Naive thymus-derived CD4-positive, alpha-beta T cell (primary cell): ENCODE measurements around the gene TEDC1. TPM values are rescaled to one million over a fixed set of nuclear protein-coding genes. Genes with fewer than 3 reads are reported as not detected.

Source experiments
- ATAC-seq: fragments of 150-1000 bp; cut with Tn5 transposase; 2 replicates; pipeline ENCODE4 v1.10.0; 2021; ENCODE audit warnings: mild to moderate bottlenecking, moderate library complexity
- CTCF ChIA-PET: fragments of 350-600 bp; sonication (Branson Sonifier 250); formaldehyde crosslinking; loops from one replicate; lab custom pipeline; 2021; ENCODE audit warnings: antibody characterized with exemption; lab: Charles Lee
- POLR2A ChIA-PET: fragments of 350-600 bp; sonication (Branson Sonifier 250); formaldehyde crosslinking; loops from one replicate; lab custom pipeline; 2021; ENCODE audit warnings: antibody characterized with exemption, inconsistent platforms; lab: Charles Lee
- DNase-seq, 9 donors: peaks; one replicate each; pipeline versions ENCODE4 v3.0.0 to v3.0.0-alpha.2; 2020 to 2022; ENCODE audit warnings: mixed read lengths in 1 of 9
- H3K27ac ChIP-seq: one replicate; pipeline ENCODE4 v1.7.0; 2013; ENCODE audit warnings: mild to moderate bottlenecking, low read depth, low read length, moderate library complexity
- H3K27me3 ChIP-seq, 2 donors: one replicate each; pipeline ENCODE4 v1.7.0; 2013; ENCODE audit warnings: low read length in 2 of 2, mild to moderate bottlenecking in 2 of 2, moderate library complexity in 2 of 2; ENCODE audit not compliant: control insufficient read depth in 2 of 2, insufficient read depth in 2 of 2
- H3K36me3 ChIP-seq, 3 experiments: 1 replicate in 2 of 3; 2 replicates in 1 of 3; pipeline ENCODE4 v1.7.0; 2013; ENCODE audit warnings: low read length in 3 of 3, mild to moderate bottlenecking in 3 of 3, moderate library complexity in 1 of 3; ENCODE audit not compliant: insufficient read depth in 3 of 3, control insufficient read depth in 2 of 3
- H3K4me1 ChIP-seq, 2 donors: one replicate each; pipeline ENCODE4 v1.7.0; 2013; ENCODE audit warnings: low read length in 2 of 2, mild to moderate bottlenecking in 2 of 2, moderate library complexity in 1 of 2; ENCODE audit not compliant: control insufficient read depth in 2 of 2, insufficient read depth in 2 of 2
- H3K4me3 ChIP-seq: 2 replicates; pipeline ENCODE4 v1.7.0; 2013; ENCODE audit warnings: mild to moderate bottlenecking, low read length
- H3K9me3 ChIP-seq, 3 experiments: 1 replicate in 2 of 3; 2 replicates in 1 of 3; pipeline ENCODE4 v1.7.0; 2013; ENCODE audit warnings: low read length in 3 of 3; ENCODE audit not compliant: control insufficient read depth in 2 of 3
- H3K27ac Mint-ChIP-seq, 9 donors: one replicate each; pipeline ENCODE4 v1.8.0; 2020 to 2022; ENCODE audit warnings: mixed read lengths in 9 of 9, mild to moderate bottlenecking in 8 of 9, moderate library complexity in 5 of 9, inconsistent platforms in 2 of 9
- H3K27me3 Mint-ChIP-seq, 5 donors: one replicate each; pipeline ENCODE4 v1.8.0; 2021 to 2022; ENCODE audit warnings: mixed read lengths in 5 of 5, mild to moderate bottlenecking in 1 of 5
- H3K36me3 Mint-ChIP-seq, 5 donors: one replicate each; pipeline ENCODE4 v1.8.0; 2020 to 2022; ENCODE audit warnings: mixed read lengths in 5 of 5, mild to moderate bottlenecking in 3 of 5, inconsistent platforms in 1 of 5
- H3K4me1 Mint-ChIP-seq, 7 donors: one replicate each; pipeline ENCODE4 v1.8.0; 2020 to 2022; ENCODE audit warnings: mixed read lengths in 7 of 7, mild to moderate bottlenecking in 3 of 7, inconsistent platforms in 1 of 7
- H3K4me3 Mint-ChIP-seq, 10 donors: one replicate each; pipeline ENCODE4 v1.8.0; 2020 to 2022; ENCODE audit warnings: mild to moderate bottlenecking in 10 of 10, mixed read lengths in 10 of 10, moderate library complexity in 6 of 10, inconsistent platforms in 2 of 10
- H3K9me3 Mint-ChIP-seq, 11 donors: one replicate each; pipeline ENCODE4 v1.8.0; 2020 to 2022; ENCODE audit warnings: mixed read lengths in 11 of 11, mild to moderate bottlenecking in 4 of 11, inconsistent platforms in 1 of 11, moderate library complexity in 1 of 11
- intact Hi-C, 2 donors: fragments of 100-400 bp; cut with micrococcal nuclease; formaldehyde crosslinking; loops; one replicate each; pipeline ENCODE4 v1.15.1; 2023
- polyA plus RNA-seq, 2 donors: library from polyadenylated mRNA; unstranded; fragments of 300-500 nt; fragmentation: Illumina TruSeq; gene quantifications; one replicate each; pipeline ENCODE4 v1.2.3, GENCODE V29; 2021
- total RNA-seq, 6 experiments: library from RNA in 5 of 6; stranded (reverse) in 5 of 6; gene quantifications; 1 replicate in 5 of 6; 2 replicates in 1 of 6; pipeline ENCODE4 v1.2.3 and lab custom pipeline; 2021 to 2026

TEDC1 gene
- total and polyA plus RNA-seq, 7 experiments from 2014 or later = 10.4 to 294 (median 30.6) TPM

DNA sequence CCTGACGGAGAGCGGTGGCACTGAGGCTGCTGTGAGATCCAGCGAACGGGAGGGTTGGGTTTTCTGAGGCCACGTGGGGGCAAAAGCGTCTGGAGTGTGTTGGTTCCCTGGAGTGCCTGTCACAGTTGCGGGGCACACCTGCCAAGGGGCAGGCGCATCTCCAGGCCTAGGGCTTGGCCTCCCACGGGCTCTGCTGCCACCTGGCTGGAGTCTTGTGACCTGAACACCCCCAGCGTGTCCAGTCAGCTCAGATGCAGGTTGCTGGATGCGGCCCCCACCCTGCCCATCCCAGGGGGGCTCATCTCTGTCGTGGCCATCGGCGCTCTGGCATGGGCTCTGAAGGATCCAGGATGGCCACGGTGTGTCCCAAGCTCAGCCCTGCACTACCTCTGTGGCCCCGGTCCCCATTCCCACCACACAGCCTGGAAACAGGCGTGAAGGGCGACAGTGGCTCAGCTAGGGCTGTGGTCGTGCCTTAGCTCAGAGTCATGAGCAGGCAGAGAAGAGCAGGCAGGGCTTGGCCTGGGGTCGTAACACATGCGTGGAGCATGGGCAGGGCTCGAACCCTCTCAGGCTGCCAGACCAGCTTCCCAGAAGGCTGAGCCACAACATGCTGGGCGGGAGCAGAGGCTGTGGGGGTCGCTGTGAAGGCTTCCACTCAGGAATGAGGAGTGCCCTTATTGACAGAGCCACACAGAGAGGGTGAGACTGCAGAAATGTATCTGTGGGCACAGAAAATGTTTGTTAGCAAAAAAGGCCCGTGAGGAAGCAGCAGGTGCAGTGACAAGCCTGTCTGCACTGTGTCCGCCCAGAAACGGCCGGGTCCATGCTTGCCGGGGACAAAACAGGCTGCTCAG, 40.0 kb upstream of the TEDC1 start:
- H3K27ac Mint-ChIP-seq = peak overlapping the region in 1 of 9 donors; percentile 43
- intact Hi-C loops = no loop called here
- CTCF ChIA-PET = interaction anchor here (1.7 kb wide), 1 partner anchor 39 kb away, joined by 11 read pairs; no protein-coding TSS in a partner anchor

DNA sequence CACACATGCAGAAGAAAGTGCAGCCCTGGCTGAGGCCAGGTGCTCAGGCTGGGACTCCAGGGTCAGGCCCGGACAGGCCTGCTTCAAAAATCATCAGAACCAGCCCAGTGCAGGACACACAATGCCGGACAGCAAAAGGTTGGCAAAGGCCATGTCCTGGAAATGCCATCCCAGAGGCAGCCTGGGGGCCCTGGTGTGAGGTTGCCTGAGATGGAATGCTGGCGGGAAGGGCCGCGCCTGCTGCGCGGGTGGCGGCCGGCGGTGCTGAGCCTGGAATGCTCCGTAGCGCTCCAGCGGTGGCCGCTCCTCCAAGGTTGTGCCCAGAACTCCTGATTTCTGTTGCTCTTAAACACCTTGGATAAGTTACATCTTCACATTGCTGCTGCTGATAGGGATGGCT, 38.1 kb upstream of the TEDC1 start:
- H3K27ac Mint-ChIP-seq = no peak overlapping the region
- H3K36me3 Mint-ChIP-seq = peaks cover 0 to 15% (median 3%) of the 10 kb centered on the region in 5 donors
- Histone ChIP-seq H3K27ac (no peak overlapping the region), H3K27me3 (no peaks in the 10 kb centered on the region), H3K4me1 (no peaks in the 10 kb centered on the region), H3K9me3 (no peaks in the 10 kb centered on the region), H3K36me3 (peaks cover 0 to 76% (median 0%) of the 10 kb centered on the region in 3 experiments), H3K4me3 (no peak overlapping the region)
- H3K9me3 Mint-ChIP-seq = no peaks in the 10 kb centered on the region
- peaks cover 0 to 3% (median 0%) of the 10 kb centered on the region in 7 donors for H3K4me1 Mint-ChIP-seq
- ChIA-PET POLR2A (no interaction called here), CTCF (interaction anchor here (0.9 to 1.6 kb wide), 2 partner anchors 19 to 37 kb away, joined by 3 to 4 read pairs; no protein-coding TSS in a partner anchor)
- no peak for ATAC-seq
- H3K4me3 Mint-ChIP-seq = no peak overlapping the region
- intact Hi-C loops = no loop called here
- no peaks in the 10 kb centered on the region for H3K27me3 Mint-ChIP-seq
- DNase-seq = no peak

More for the DNA sequence above, 40.0 kb upstream of the TEDC1 start:
- H3K27me3 ChIP-seq = no peaks in the 10 kb centered on the region
- H3K36me3 ChIP-seq = peaks cover 0 to 66% (median 0%) of the 10 kb centered on the region in 3 experiments
- no peak for ATAC-seq
- Mint-ChIP-seq H3K9me3 (no peaks in the 10 kb centered on the region), H3K4me1 (peaks cover 0 to 3% (median 0%) of the 10 kb centered on the region in 7 donors), H3K4me3 (no peak overlapping the region), H3K36me3 (peaks cover 0 to 15% (median 3%) of the 10 kb centered on the region in 5 donors), H3K27me3 (no peaks in the 10 kb centered on the region)
- no peak overlapping the region for H3K27ac ChIP-seq
- no peak for DNase-seq
- no peaks in the 10 kb centered on the region for H3K4me1 ChIP-seq
- no peaks in the 10 kb centered on the region for H3K9me3 ChIP-seq
- no peak overlapping the region for H3K4me3 ChIP-seq
- POLR2A ChIA-PET = no interaction called here

DNA sequence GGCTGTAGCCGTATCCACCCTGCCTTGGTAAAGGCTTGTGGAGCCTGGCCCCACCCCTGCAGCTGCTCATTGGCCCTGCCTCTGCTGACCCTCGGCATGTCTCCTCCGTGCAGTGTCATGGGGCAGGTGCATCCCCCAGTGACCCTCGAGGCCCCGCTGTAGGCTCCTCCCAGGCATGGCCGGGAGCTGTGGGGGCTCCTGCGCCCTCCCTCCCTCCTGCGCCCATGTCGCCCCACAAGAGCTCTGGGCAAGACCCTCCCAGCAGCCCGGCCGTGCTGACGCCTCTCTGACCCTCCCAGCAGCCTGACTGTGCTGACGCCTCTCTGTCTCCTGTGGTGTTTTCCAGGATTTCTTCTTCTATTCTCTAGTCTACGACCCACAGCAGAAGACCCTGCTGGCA, 37.2 kb upstream of the TEDC1 start:
- Mint-ChIP-seq H3K4me3 (no peak overlapping the region), H3K9me3 (no peaks in the 10 kb centered on the region), H3K27me3 (no peaks in the 10 kb centered on the region), H3K27ac (no peak overlapping the region), H3K4me1 (peaks cover 0 to 3% (median 0%) of the 10 kb centered on the region in 7 donors), H3K36me3 (peaks cover 0 to 15% (median 3%) of the 10 kb centered on the region in 5 donors)
- no peak for DNase-seq
- Histone ChIP-seq H3K9me3 (no peaks in the 10 kb centered on the region), H3K4me1 (no peaks in the 10 kb centered on the region), H3K27ac (no peak overlapping the region), H3K4me3 (no peak overlapping the region), H3K36me3 (peaks cover 0 to 80% (median 0%) of the 10 kb centered on the region in 3 experiments), H3K27me3 (no peaks in the 10 kb centered on the region)
- ChIA-PET CTCF (interaction anchor here (1.6 kb wide), 1 partner anchor 20 kb away, joined by 4 read pairs; no protein-coding TSS in a partner anchor), POLR2A (no interaction called here)
- intact Hi-C loops = no loop called here
- ATAC-seq = no peak

DNA sequence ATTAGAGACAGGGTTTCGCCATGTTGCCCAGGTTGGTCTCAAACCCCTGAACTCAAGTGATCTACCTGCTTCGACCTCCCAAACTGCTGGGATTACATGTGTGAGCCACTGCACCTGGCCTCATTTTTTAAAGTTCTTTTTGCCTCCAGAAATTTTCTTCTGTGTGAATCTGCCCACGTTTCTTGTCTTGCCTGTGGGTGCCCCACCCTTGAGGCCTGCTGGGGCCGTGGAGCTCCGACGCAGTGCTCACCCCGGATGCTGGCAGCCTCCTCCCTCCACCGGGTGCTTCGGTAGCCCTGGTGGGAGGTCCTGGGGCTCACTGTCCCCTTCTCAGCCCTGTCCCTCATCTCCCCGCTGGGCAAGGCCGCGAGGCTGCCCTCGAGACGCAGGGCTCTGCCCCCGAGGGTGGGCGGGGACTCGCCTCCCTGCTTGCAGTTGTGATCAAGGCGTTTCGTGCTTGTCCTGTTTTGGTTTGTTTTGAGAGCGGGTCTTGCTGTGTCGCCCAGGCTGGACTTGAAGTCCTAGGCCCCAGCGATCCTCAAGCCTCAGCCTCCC, 35.9 kb upstream of the TEDC1 start:
- POLR2A ChIA-PET = no interaction called here
- Histone ChIP-seq H3K27me3 (no peaks in the 10 kb centered on the region), H3K4me1 (no peaks in the 10 kb centered on the region), H3K27ac (no peak overlapping the region), H3K4me3 (no peak overlapping the region), H3K9me3 (no peaks in the 10 kb centered on the region), H3K36me3 (peaks cover 0 to 74% (median 0%) of the 10 kb centered on the region in 3 experiments)
- no peaks in the 10 kb centered on the region for H3K9me3 Mint-ChIP-seq
- peaks cover 0 to 15% (median 3%) of the 10 kb centered on the region in 5 donors for H3K36me3 Mint-ChIP-seq
- H3K4me1 Mint-ChIP-seq = peaks cover 0 to 3% (median 0%) of the 10 kb centered on the region in 7 donors
- no peak overlapping the region for H3K27ac Mint-ChIP-seq
- CTCF ChIA-PET = interaction anchor here (0.6 kb wide), 1 partner anchor 166 kb away, joined by 5 read pairs; no protein-coding TSS in a partner anchor
- intact Hi-C loops = no loop called here
- DNase-seq (no peak), ATAC-seq (no peak)
- no peak overlapping the region for H3K4me3 Mint-ChIP-seq
- H3K27me3 Mint-ChIP-seq = no peaks in the 10 kb centered on the region

DNA sequence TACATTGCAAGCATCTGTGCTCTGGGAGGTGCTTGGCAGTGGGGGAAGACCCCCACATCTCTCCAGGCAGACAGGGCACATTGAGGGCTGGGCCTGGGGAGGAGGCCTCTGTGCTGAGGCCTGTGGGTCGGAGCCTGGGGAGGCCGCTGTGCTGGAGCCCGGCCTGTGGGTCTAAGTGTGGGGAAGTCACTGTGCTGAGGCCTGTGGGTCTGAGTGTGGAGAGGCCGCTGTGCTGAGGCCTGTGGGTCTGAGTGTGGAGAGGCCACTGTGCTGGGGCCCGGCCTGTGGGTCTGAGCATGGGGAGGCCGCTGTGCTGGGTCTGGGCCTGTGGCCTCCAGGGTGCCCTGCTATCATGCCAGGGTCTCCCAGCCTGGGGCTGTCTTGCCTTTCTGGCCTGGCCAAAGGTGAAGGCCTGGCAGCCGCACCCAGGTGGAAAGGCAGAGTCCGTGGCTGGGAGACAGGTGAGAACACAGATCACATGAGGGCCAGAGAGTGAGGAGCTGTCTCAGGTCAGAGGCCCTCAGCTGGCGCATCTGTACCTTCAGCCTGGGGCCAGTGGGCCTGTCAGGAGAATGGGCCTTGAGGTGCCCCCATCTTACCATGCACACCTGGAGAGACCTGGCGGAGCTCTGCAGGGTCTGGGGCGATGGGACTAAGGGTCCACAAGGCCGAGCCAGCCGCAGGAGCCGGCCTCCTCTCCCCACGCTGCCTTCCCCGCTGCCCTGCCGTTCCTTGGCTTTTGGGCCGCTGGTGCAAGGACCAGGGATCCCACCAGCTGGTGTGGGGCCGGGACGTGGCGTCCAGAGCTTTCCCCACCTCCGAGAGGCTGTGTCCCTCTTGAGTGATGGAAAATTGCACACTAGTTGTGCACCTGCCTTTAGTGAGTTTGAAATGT, 35.0 kb upstream of the TEDC1 start:
- H3K4me3 ChIP-seq = no peak overlapping the region
- no peak overlapping the region for H3K27ac ChIP-seq
- Mint-ChIP-seq H3K4me1 (peaks cover 0 to 3% (median 0%) of the 10 kb centered on the region in 7 donors), H3K36me3 (peaks cover 0 to 15% (median 3%) of the 10 kb centered on the region in 5 donors), H3K27me3 (no peaks in the 10 kb centered on the region), H3K4me3 (no peak overlapping the region), H3K27ac (no peak overlapping the region), H3K9me3 (no peaks in the 10 kb centered on the region)
- peaks cover 0 to 74% (median 0%) of the 10 kb centered on the region in 3 experiments for H3K36me3 ChIP-seq
- no peaks in the 10 kb centered on the region for H3K4me1 ChIP-seq
- no peaks in the 10 kb centered on the region for H3K27me3 ChIP-seq
- H3K9me3 ChIP-seq = no peaks in the 10 kb centered on the region
- intact Hi-C loops = no loop called here
- ATAC-seq (no peak), DNase-seq (no peak)
- CTCF ChIA-PET = interaction anchor here (0.5 to 2.1 kb wide), 3 partner anchors 17 to 34 kb away, joined by 3 to 10 read pairs (median 3); no protein-coding TSS in a partner anchor
- POLR2A ChIA-PET = interaction anchor here (0.9 kb wide), 1 partner anchor 11 kb away, joined by 3 read pairs; no protein-coding TSS in a partner anchor
